HepG2 (cell line): Measurements from ENCODE around the gene AGAP1. TPM values are rescaled to one million over a fixed set of nuclear protein-coding genes. Genes with fewer than 3 reads are reported as not detected.

Experiments used
- ATAC-seq: fragments of 200-7000 bp; cut with Tn5 transposase; 3 replicates; pipeline ENCODE4 v1.9.1; 2020; ENCODE audit warnings: mild to moderate bottlenecking, moderate library complexity
- BruUV-seq: library from RNA; stranded (reverse); fragments of 400-500 nt; replicated peaks from 2 replicates; lab custom pipeline; 2021; lab: Mats Ljungman, UMichigan
- CTCF ChIA-PET: fragments of 300-600 bp; formaldehyde crosslinking; extraction: SDS; loops from one replicate; lab custom pipeline; 2021; ENCODE audit warnings: low total read pairs, inconsistent platforms, low intra/inter-chr PET ratio; lab: Yijun Ruan, JAX
- POLR2A ChIA-PET: fragments of 350-600 bp; sonication (Branson Sonifier 250); formaldehyde crosslinking; loops from one replicate; lab custom pipeline; 2020; ENCODE audit warnings: antibody characterized with exemption, inconsistent platforms; lab: Yijun Ruan, JAX
- DNase-seq: peaks from one replicate; pipeline ENCODE4 v3.0.0-alpha.2; 2015; ENCODE audit warnings: low spot score
- FAIRE-seq: peaks from 3 replicates; lab custom pipeline; 2011; peaks lifted over from hg19 to GRCh38; lab: Jason Lieb, UNC
- H2AFZ ChIP-seq: one replicate; pipeline ENCODE4 v1.6.1; 2011; ENCODE audit warnings: low read length, inconsistent platforms
- H3K27ac ChIP-seq: fragments of 300-600 bp; 3 replicates; pipeline ENCODE4 v1.8.0; 2011; ENCODE audit warnings: mixed run types, mild to moderate bottlenecking, mixed read lengths, low read length, inconsistent platforms; ENCODE audit not compliant: insufficient read depth; ENCODE audit errors: extremely low read length
- H3K27me3 ChIP-seq, 2 experiments: fragments of 200-600 bp in 1 of 2; 2 replicates in 1 of 2; 3 replicates in 1 of 2; pipeline versions ENCODE4 v1.6.0 to v1.8.0; 2011; ENCODE audit warnings: low read length in 2 of 2, mild to moderate bottlenecking in 2 of 2, moderate library complexity in 2 of 2, inconsistent platforms in 1 of 2; ENCODE audit not compliant: insufficient read depth in 2 of 2, control insufficient read depth in 1 of 2
- H3K36me3 ChIP-seq, 2 experiments: fragments of 200-600 bp in 1 of 2; replicated peaks in 1 of 2; 2 replicates in 1 of 2; 3 replicates in 1 of 2; pipeline versions ENCODE4 v1.5.1 to v1.8.0; 2011; ENCODE audit warnings: low read length in 2 of 2, inconsistent platforms in 1 of 2; ENCODE audit not compliant: insufficient read depth in 2 of 2, control insufficient read depth in 1 of 2
- H3K4me1 ChIP-seq: 2 replicates; pipeline ENCODE4 v1.5.1; 2012; ENCODE audit warnings: low read length, inconsistent platforms; ENCODE audit not compliant: insufficient read depth
- H3K4me2 ChIP-seq: 2 replicates; pipeline ENCODE4 v1.6.0; 2011; ENCODE audit warnings: low read depth, low read length, inconsistent platforms
- H3K4me3 ChIP-seq, 3 experiments: fragments of 200-600 bp in 1 of 3; sonication (generic), shearing (Covaris generic) in 1 of 3; replicated peaks in 1 of 3; 2 replicates each; pipeline ENCODE4 v1.5.1; 2011 to 2016; ENCODE audit warnings: low read length in 3 of 3, inconsistent platforms in 2 of 3, low read depth in 2 of 3, mild to moderate bottlenecking in 2 of 3, control low read depth in 1 of 3, mixed read lengths in 1 of 3; ENCODE audit not compliant: insufficient read depth in 1 of 3
- H3K79me2 ChIP-seq: one replicate; pipeline ENCODE4 v1.6.1; 2011; ENCODE audit warnings: low read length, inconsistent platforms; ENCODE audit not compliant: insufficient read depth
- H3K9ac ChIP-seq: 2 replicates; pipeline ENCODE4 v1.6.0; 2011; ENCODE audit warnings: mild to moderate bottlenecking, low read depth, low read length, inconsistent platforms; ENCODE audit not compliant: insufficient read depth
- H3K9me3 ChIP-seq: 2 replicates; pipeline ENCODE4 v1.5.1; 2012; ENCODE audit warnings: mild to moderate bottlenecking, low read length
- H4K20me1 ChIP-seq: 2 replicates; pipeline ENCODE4 v1.6.0; 2011; ENCODE audit warnings: inconsistent platforms, mild to moderate bottlenecking, low read length, moderate library complexity; ENCODE audit not compliant: insufficient read depth
- ARHGAP35 ChIP-seq: sonication (generic); formaldehyde crosslinking; IDR thresholded peaks from 2 replicates; pipeline ENCODE4 v1.9.0; 2022; ENCODE audit warnings: mild to moderate bottlenecking, inconsistent platforms, moderate library complexity, missing genetic modification reagents, borderline replicate concordance
- CEBPB ChIP-seq: IDR thresholded peaks from 2 replicates; pipeline ENCODE4 v1.6.1; 2011; ENCODE audit warnings: low read depth, low read length, improper control_type of control experiment, borderline replicate concordance
- CEBPG ChIP-seq: IDR thresholded peaks from 2 replicates; pipeline ENCODE4 v1.6.1; 2016
- GATAD2A ChIP-seq: IDR thresholded peaks from 2 replicates; pipeline ENCODE4 v1.6.1; 2016
- HNRNPK ChIP-seq: fragments of 200-400 bp; formaldehyde crosslinking; IDR thresholded peaks from 2 replicates; pipeline ENCODE4 v1.6.1; 2018; ENCODE audit warnings: low read length, low read depth, moderate library complexity, mild to moderate bottlenecking; ENCODE audit not compliant: poor library complexity, severe bottlenecking
- NFE2L1 ChIP-seq: sonication (generic); formaldehyde crosslinking; IDR thresholded peaks from 2 replicates; pipeline ENCODE4 v1.4.0; 2020; ENCODE audit warnings: missing genetic modification reagents, mild to moderate bottlenecking, borderline replicate concordance
- ZNF17 ChIP-seq: sonication (generic); formaldehyde crosslinking; IDR thresholded peaks from 2 replicates; pipeline ENCODE4 v1.5.0; 2020; ENCODE audit warnings: mild to moderate bottlenecking, missing genetic modification reagents
- ZNF282 ChIP-seq: fragments of 450-650 bp; IDR thresholded peaks from 2 replicates; pipeline ENCODE4 v1.6.1; 2018; ENCODE audit not compliant: partially characterized antibody
- ZNF713 ChIP-seq: sonication (generic); formaldehyde crosslinking; IDR thresholded peaks from 2 replicates; pipeline ENCODE4 v1.4.0; 2020; ENCODE audit warnings: mild to moderate bottlenecking, missing genetic modification reagents
- ZNF766 ChIP-seq: sonication (generic); formaldehyde crosslinking; IDR thresholded peaks from 2 replicates; pipeline ENCODE4 v1.5.0; 2020; ENCODE audit warnings: missing genetic modification reagents, borderline replicate concordance
- ZNF883 ChIP-seq: sonication (generic); formaldehyde crosslinking; IDR thresholded peaks from 2 replicates; pipeline ENCODE4 v1.5.1; 2020; ENCODE audit warnings: mild to moderate bottlenecking, missing genetic modification reagents; ENCODE audit errors: not compliant biosample characterization
- whole genome bisulfite sequencing: methylation state at CpG from one replicate; pipeline ENCODE4 v1.1.6; 2017; ENCODE audit warnings: low lambda C conversion rate; 5-methylcytosine and 5-hydroxymethylcytosine counted together
- in situ Hi-C: cut with HindIII; loops from 2 replicates; pipeline ENCODE4 v1.10.0; 2017; ENCODE audit warnings: low pct_unique_long_range_greater_than_20kb; ENCODE audit not compliant: extremely low pct_ligation_motif_present
- intact Hi-C: fragments of 100-400 bp; cut with micrococcal nuclease; formaldehyde crosslinking; loops from one replicate; pipeline ENCODE4 v1.10.0; 2022; ENCODE audit not compliant: unreplicated experiment
- polyA plus RNA-seq, 8 experiments: library from polyadenylated mRNA; depleted of rRNA in 3 of 8; stranded (reverse) in 7 of 8; unstranded in 1 of 8; fragments of >200 nt; fragmentation: Illumina TruSeq in 4 of 8; extraction: Trizol in 4 of 8; gene quantifications; 2 replicates each; pipeline versions ENCODE4 v1.2.1 to v1.2.3, GENCODE V29; 2011 to 2016; ENCODE audit warnings: low read depth in 4 of 8, missing spikeins in 1 of 8, mixed read lengths in 1 of 8; ENCODE audit not compliant: insufficient read depth in 1 of 8
- total RNA-seq, 5 experiments: library from RNA; depleted of rRNA; stranded (reverse); fragments of >200 nt; fragmentation: Illumina TruSeq; extraction: Trizol; gene quantifications; 2 replicates each; pipeline ENCODE4 v1.2.3, GENCODE V29; 2016; ENCODE audit warnings: low read depth in 1 of 5
- TF ChIP-seq, protein P1 (sequence below): sonication (generic); formaldehyde crosslinking; IDR thresholded peaks from 2 replicates; pipeline ENCODE4 v1.4.0; 2020; ENCODE audit warnings: mild to moderate bottlenecking, missing genetic modification reagents
- TF ChIP-seq, protein P2 (sequence below), 2 experiments: sonication (generic) in 1 of 2; formaldehyde crosslinking in 1 of 2; IDR thresholded peaks; 2 replicates each; pipeline versions ENCODE4 v1.4.0 to v1.6.1; 2016 to 2020; ENCODE audit warnings: borderline replicate concordance in 1 of 2, low read depth in 1 of 2, mild to moderate bottlenecking in 1 of 2, missing genetic modification reagents in 1 of 2
- TF ChIP-seq, protein P3 (sequence below): sonication (generic); formaldehyde crosslinking; IDR thresholded peaks from 2 replicates; pipeline ENCODE4 v1.5.0; 2020; ENCODE audit warnings: mild to moderate bottlenecking, missing genetic modification reagents, borderline replicate concordance
- TF ChIP-seq, protein P4 (sequence below): sonication (generic); formaldehyde crosslinking; IDR thresholded peaks from 2 replicates; pipeline ENCODE4 v1.4.0; 2020; ENCODE audit warnings: missing genetic modification reagents

AGAP1 gene
- total and polyA plus RNA-seq, 2 of the 13 experiments (the other 11 are each of a cell fraction or from before 2014, with no cell fraction given): 21.2 to 32.7 TPM

DNA sequence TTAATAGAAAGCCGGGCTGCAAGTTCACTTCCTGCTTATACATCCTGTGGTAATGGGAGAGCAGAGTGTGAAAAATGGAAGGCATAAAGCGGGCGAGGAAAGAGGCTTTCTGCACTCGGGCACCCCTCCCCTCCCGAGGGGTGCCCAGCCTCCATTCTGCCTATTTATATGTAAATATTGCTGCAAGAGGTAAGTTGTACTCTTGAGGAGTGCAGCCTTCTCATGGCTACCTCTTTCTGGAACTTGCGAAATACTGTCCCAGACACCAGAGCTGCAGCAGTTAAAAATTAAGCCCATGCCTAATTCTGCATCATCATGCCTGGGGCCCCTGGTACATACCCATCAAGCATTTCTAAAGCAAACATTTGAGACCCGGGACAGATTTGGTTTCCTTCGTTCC lies 518.3 kb downstream of the AGAP1 start:
- 58% methylated on average over 8 of the region's 8 CpGs for WGBS
- Histone ChIP-seq H3K27ac (no peak overlapping the region), H3K79me2 (no peaks in the 10 kb centered on the region), H3K4me2 (no peak overlapping the region), H3K9me3 (no peaks in the 10 kb centered on the region), H4K20me1 (no peaks in the 10 kb centered on the region; the same call in 1 of the 2 replicates), H3K4me3 (no peak overlapping the region), H3K9ac (no peak overlapping the region), H3K27me3 (no peaks in the 10 kb centered on the region), H2AFZ (no peak overlapping the region), H3K4me1 (peaks cover 47% of the 10 kb centered on the region), H3K36me3 (peaks cover 0 to 3% of the 10 kb centered on the region in 2 experiments; a peak in 1 of 5 replicates)
- ChIA-PET POLR2A (no interaction called here), CTCF (no interaction called here)
- no TSS peak for BruUV-seq
- peak; percentile 86 for FAIRE-seq
- peak; percentile 39 for DNase-seq
- intact Hi-C loops: loop anchor here (10.0 kb wide), 1 partner anchor 103 kb away; no protein-coding TSS in a partner anchor
- peak; percentile 34; the same call in 1 of the 3 replicates for ATAC-seq
- in situ Hi-C loops: no loop called here
- TF ChIP-seq, protein P1, sequence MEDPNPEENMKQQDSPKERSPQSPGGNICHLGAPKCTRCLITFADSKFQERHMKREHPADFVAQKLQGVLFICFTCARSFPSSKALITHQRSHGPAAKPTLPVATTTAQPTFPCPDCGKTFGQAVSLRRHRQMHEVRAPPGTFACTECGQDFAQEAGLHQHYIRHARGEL (CRISPR knock-in tag): no peak
- TF ChIP-seq ARHGAP35 (CRISPR knock-in tag) (no peak), CEBPB (peak; percentile 81), ZNF883 (CRISPR knock-in tag) (no peak), ZNF17 (CRISPR knock-in tag) (no peak), CEBPG (CRISPR knock-in tag) (peak; percentile 83), GATAD2A (CRISPR knock-in tag) (0 out of 2 replicates have a peak, but pooled peaks have one; percentile 31), ZNF766 (CRISPR knock-in tag) (no peak), ZNF713 (no peak), NFE2L1 (CRISPR knock-in tag) (no peak), ZNF282 (no peak), HNRNPK (no peak)
- TF ChIP-seq, protein P2, sequence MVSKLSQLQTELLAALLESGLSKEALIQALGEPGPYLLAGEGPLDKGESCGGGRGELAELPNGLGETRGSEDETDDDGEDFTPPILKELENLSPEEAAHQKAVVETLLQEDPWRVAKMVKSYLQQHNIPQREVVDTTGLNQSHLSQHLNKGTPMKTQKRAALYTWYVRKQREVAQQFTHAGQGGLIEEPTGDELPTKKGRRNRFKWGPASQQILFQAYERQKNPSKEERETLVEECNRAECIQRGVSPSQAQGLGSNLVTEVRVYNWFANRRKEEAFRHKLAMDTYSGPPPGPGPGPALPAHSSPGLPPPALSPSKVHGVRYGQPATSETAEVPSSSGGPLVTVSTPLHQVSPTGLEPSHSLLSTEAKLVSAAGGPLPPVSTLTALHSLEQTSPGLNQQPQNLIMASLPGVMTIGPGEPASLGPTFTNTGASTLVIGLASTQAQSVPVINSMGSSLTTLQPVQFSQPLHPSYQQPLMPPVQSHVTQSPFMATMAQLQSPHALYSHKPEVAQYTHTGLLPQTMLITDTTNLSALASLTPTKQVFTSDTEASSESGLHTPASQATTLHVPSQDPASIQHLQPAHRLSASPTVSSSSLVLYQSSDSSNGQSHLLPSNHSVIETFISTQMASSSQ (IDR thresholded peaks at IDR 0.05; ENCODE audit: low read depth): peak; percentile 57
- TF ChIP-seq, protein P2 (CRISPR knock-in tag; IDR thresholded peaks at IDR 0.05; ENCODE audit: borderline replicate concordance): peak; percentile 61; the same call in 1 of the 2 replicates
- TF ChIP-seq, protein P3, sequence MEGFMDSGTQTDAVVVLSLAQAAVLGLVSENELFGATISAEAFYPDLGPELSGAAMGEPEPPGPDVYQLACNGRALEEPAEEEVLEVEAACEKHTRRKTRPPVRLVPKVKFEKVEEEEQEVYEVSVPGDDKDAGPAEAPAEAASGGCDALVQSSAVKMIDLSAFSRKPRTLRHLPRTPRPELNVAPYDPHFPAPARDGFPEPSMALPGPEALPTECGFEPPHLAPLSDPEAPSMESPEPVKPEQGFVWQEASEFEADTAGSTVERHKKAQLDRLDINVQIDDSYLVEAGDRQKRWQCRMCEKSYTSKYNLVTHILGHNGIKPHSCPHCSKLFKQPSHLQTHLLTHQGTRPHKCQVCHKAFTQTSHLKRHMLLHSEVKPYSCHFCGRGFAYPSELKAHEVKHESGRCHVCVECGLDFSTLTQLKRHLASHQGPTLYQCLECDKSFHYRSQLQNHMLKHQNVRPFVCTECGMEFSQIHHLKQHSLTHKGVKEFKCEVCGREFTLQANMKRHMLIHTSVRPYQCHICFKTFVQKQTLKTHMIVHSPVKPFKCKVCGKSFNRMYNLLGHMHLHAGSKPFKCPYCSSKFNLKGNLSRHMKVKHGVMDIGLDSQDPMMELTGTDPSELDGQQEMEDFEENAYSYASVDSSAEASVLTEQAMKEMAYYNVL (CRISPR knock-in tag): no peak
- TF ChIP-seq, protein P4, sequence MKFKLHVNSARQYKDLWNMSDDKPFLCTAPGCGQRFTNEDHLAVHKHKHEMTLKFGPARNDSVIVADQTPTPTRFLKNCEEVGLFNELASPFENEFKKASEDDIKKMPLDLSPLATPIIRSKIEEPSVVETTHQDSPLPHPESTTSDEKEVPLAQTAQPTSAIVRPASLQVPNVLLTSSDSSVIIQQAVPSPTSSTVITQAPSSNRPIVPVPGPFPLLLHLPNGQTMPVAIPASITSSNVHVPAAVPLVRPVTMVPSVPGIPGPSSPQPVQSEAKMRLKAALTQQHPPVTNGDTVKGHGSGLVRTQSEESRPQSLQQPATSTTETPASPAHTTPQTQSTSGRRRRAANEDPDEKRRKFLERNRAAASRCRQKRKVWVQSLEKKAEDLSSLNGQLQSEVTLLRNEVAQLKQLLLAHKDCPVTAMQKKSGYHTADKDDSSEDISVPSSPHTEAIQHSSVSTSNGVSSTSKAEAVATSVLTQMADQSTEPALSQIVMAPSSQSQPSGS: no peak
